Activated naive CD8-positive, alpha-beta T cell treated with anti-CD3 and anti-CD28 coated beads, Interleukin-2, amount 50 U/mL, for 16 hours (primary cell): Measurements from ENCODE around the gene ZNF519.
"Not testable (repeated sequence)": the region's sequence is repeated elsewhere in the genome, so short reads cannot be mapped to it uniquely, and the experiment has no call there.

Experiments
- DNase-seq: peaks from one replicate; pipeline ENCODE4 v3.0.0-alpha.2; 2020; ENCODE audit warnings: low read depth, low spot score

The ZNF519 gene

GRCh38 chr18:14132271-14132700 is at the start of gene ZNF519:
Gene ZNF519, minus strand, starts transcription at chr18:14132435. Its CDS starts 158 bp downstream, at chr18:14132277.
- peak; percentile 76 for DNase-seq

GRCh38 chr18:14179306-14179705 is 47.1 kb upstream of the ZNF519 start:
- no peak for DNase-seq

GRCh38 chr18:14178321-14179196 is 46.3 kb upstream of the ZNF519 start:
- peak; percentile 61 for DNase-seq

GRCh38 chr18:14177540-14178320 is 45.5 kb upstream of the ZNF519 start:
- not testable (repeated sequence) for DNase-seq

GRCh38 chr18:14175404-14175803 is 43.2 kb upstream of the ZNF519 start:
- DNase-seq = not testable (repeated sequence)

- no peak for DNase-seq
Observed at GRCh38 chr18:14174706-14175085, 42.5 kb upstream of the ZNF519 start.

- not testable (repeated sequence) for DNase-seq
Observed at GRCh38 chr18:14174002-14174705, 41.9 kb upstream of the ZNF519 start.

- DNase-seq = not testable (repeated sequence)
Observed at GRCh38 chr18:14173116-14173951, 41.1 kb upstream of the ZNF519 start.

GRCh38 chr18:14172142-14173115 is 40.2 kb upstream of the ZNF519 start:
- DNase-seq = not testable (repeated sequence)

- DNase-seq = not testable (repeated sequence)
Observed at GRCh38 chr18:14171301-14172141, 39.3 kb upstream of the ZNF519 start.

- DNase-seq = not testable (repeated sequence)
Observed at GRCh38 chr18:14170367-14171036, 38.3 kb upstream of the ZNF519 start.

- not testable (repeated sequence) for DNase-seq
Observed at GRCh38 chr18:14162915-14163314, 30.7 kb upstream of the ZNF519 start.

- not testable (repeated sequence) for DNase-seq
Observed at GRCh38 chr18:14151564-14152113, 19.4 kb upstream of the ZNF519 start.

GRCh38 chr18:14150766-14151165 is 18.5 kb upstream of the ZNF519 start:
- not testable (repeated sequence) for DNase-seq

- not testable (repeated sequence) for DNase-seq
Observed at GRCh38 chr18:14149916-14150420, 17.7 kb upstream of the ZNF519 start.

- not testable (repeated sequence) for DNase-seq
Observed at GRCh38 chr18:14149121-14149850, 17.1 kb upstream of the ZNF519 start.
